Progenitor cell of endocrine pancreas (in vitro differentiated cells): Measurements from ENCODE around the gene PCDH12. TPM values are rescaled to one million over a fixed set of nuclear protein-coding genes. Genes with fewer than 3 reads are reported as not detected.

Experiments
- DNase-seq: peaks from one replicate; pipeline ENCODE4 v3.0.0; 2021; ENCODE audit warnings: low spot score; ENCODE audit not compliant: unreplicated experiment
- H3K27ac Mint-ChIP-seq: 2 replicates; pipeline ENCODE4 v1.8.0; 2021; ENCODE audit warnings: mild to moderate bottlenecking, moderate library complexity, mixed read lengths
- H3K27me3 Mint-ChIP-seq: 2 replicates; pipeline ENCODE4 v1.8.0; 2021; ENCODE audit warnings: mixed read lengths
- H3K36me3 Mint-ChIP-seq: 2 replicates; pipeline ENCODE4 v1.8.0; 2022; ENCODE audit warnings: mixed read lengths; ENCODE audit not compliant: insufficient read depth
- H3K4me1 Mint-ChIP-seq: 2 replicates; pipeline ENCODE4 v1.8.0; 2021; ENCODE audit warnings: low read depth, mixed read lengths
- H3K4me3 Mint-ChIP-seq: 2 replicates; pipeline ENCODE4 v1.8.0; 2021; ENCODE audit warnings: low read depth, mild to moderate bottlenecking, moderate library complexity, mixed read lengths
- H3K9me3 Mint-ChIP-seq: 2 replicates; pipeline ENCODE4 v1.8.0; 2021; ENCODE audit warnings: low read depth, mixed read lengths
- total RNA-seq: library from RNA; stranded (reverse); gene quantifications from 2 replicates; pipeline ENCODE4 v1.2.1, GENCODE V29; 2021
- TF ChIP-seq, protein P1 (sequence below): fragments of 200-600 bp; sonication (generic); IDR thresholded peaks from one replicate; pipeline ENCODE4 v1.5.0; 2021; ENCODE audit warnings: antibody characterized with exemption, mild to moderate bottlenecking; ENCODE audit not compliant: unreplicated experiment

The PCDH12 gene
- total RNA-seq, 1 donor from 2014 or later, result not detected

DNA sequence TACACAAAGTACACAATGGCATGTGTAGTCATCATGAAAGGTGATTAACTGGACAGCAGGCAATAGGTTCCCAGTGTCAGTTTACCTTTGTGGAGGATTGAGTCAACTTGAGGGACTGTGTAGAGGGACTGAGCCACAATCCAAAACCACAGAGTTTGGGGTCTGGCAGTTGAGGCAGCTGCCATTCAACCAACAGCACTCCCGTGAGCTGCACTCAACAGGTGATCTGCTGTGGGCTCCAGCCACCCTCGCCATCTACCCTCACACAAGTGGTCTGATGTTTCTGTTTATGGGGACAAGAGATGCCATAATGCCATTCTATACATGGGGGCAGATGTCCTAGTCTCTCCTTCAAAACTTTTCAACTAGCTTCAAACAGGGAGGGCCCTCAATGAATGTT, 37.2 kb downstream of the PCDH12 start:
- peaks cover 23% of the 10 kb centered on the region for H3K27me3 Mint-ChIP-seq
- TF ChIP-seq, protein P1, sequence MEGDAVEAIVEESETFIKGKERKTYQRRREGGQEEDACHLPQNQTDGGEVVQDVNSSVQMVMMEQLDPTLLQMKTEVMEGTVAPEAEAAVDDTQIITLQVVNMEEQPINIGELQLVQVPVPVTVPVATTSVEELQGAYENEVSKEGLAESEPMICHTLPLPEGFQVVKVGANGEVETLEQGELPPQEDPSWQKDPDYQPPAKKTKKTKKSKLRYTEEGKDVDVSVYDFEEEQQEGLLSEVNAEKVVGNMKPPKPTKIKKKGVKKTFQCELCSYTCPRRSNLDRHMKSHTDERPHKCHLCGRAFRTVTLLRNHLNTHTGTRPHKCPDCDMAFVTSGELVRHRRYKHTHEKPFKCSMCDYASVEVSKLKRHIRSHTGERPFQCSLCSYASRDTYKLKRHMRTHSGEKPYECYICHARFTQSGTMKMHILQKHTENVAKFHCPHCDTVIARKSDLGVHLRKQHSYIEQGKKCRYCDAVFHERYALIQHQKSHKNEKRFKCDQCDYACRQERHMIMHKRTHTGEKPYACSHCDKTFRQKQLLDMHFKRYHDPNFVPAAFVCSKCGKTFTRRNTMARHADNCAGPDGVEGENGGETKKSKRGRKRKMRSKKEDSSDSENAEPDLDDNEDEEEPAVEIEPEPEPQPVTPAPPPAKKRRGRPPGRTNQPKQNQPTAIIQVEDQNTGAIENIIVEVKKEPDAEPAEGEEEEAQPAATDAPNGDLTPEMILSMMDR, result no peak
- no peak overlapping the region for H3K27ac Mint-ChIP-seq
- no peaks in the 10 kb centered on the region for H3K9me3 Mint-ChIP-seq
- H3K4me3 Mint-ChIP-seq, result no peak overlapping the region
- DNase-seq, result no peak
- H3K4me1 Mint-ChIP-seq, result peaks cover 8% of the 10 kb centered on the region
- H3K36me3 Mint-ChIP-seq, result peaks cover 5% of the 10 kb centered on the region

DNA sequence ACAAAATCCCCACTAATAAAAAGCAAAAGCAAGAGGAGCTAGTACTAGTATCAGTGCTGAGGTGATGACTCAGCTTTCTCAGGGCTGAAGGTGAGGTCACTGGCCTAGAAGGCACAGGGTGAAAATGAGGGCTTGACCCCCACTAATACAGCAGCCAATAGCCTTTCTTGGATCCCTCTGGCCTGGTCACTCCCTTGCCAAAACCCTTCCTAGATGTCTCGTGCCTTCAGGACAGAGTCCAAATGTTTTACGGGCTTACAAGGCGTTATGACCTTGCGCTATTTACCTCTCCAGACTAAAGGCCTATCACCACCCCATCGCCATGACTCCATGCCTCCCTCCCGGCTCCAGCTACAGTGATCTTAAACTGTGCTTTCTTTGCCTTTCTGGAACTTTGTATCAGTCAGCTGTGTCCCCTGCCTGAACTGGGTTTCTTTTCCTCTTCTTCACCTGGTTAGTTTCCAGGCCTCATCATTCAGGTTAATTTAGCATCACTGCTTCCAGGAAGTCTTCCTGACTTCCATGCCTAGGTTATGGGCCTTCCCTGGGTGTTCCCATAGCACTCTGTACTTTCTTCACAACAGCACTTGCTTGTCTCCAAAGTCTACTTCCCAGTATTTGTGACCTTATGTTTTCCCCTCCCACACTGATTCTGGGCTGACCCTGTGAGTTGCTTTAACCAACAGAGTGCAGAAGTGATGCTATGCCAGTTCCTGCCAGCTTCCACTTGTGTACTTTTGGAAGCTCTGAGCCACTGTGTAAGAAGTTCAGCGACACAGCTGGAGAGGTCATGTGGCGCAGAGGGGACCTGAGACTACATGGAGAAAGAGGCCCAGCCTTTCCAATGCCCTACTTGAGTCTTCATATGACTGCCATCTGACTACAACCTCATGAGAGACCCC, 38.5 kb downstream of the PCDH12 start:
- Mint-ChIP-seq H3K4me1 (peaks cover 6% of the 10 kb centered on the region), H3K36me3 (peaks cover 1% of the 10 kb centered on the region), H3K9me3 (no peaks in the 10 kb centered on the region), H3K27me3 (peaks cover 34% of the 10 kb centered on the region), H3K27ac (no peak overlapping the region), H3K4me3 (no peak overlapping the region)
- no peak for DNase-seq
- TF ChIP-seq, protein P1, result no peak

DNA sequence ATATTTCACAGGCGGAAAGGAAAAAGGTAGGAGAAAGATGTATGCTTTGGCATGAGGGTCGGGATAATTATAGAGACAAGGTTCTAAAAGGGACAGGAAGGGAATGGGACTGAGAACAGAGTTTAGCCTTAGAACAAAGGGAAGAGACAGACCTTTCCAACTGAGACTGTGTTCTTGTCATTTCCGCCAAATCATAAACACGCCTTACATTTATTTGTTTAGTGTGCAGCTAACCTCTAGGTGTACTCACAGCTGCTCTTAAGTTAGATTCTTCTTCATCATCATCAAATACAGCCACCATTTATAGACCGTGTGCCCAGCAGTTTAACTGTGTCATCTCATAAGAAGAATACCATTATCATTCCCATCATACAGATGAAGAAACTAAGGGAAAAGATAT, 40.2 kb downstream of the PCDH12 start:
- Mint-ChIP-seq H3K4me1 (peaks cover 3% of the 10 kb centered on the region), H3K27me3 (peaks cover 46% of the 10 kb centered on the region), H3K4me3 (no peak overlapping the region), H3K36me3 (no peaks in the 10 kb centered on the region), H3K9me3 (no peaks in the 10 kb centered on the region), H3K27ac (no peak overlapping the region)
- TF ChIP-seq, protein P1, result no peak
- DNase-seq, result no peak

DNA sequence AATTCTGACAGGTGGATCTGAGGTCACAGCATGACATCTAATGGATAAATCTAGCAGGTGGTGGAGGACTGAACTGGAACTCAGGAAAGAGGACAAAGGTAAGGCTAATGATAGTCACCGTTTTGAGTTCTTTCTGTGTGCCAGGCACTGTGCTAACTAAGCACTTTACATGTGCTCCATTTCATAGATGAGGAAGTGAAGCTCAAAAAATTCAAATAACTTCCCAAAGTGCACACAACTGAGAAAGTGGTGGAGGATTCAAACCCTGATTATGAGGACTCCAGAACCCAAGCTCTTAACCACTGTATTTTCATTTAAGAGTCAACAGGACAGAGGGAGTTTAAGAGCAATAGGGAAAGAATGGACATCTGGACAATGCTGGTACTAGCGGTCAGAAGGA, 41.5 kb downstream of the PCDH12 start:
- Mint-ChIP-seq H3K27me3 (peaks cover 50% of the 10 kb centered on the region), H3K4me3 (no peak overlapping the region)

DNA sequence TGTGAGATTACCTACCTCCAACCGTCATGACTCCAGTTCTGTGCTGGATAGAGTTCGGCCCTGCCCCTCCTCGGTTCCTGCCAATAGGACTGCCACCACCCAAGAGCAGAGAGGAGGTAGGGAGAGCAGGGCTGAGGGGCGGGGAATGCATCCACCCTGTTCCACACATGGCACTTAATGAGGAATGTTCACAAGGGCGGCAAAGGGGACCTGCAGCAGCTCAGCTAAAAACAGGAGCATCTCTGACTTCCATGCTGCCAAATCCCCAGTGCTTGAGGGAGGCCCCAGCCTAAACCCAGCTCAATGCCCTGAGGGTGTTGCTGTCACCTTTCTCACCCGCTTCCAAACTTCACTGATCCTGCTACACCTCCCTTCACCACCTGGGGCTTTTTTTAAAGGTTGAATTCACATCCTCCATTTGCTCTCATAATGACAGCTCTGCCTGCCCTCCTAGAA, 42.1 kb downstream of the PCDH12 start:
- no peak for DNase-seq
- Mint-ChIP-seq H3K27ac (no peak overlapping the region), H3K4me1 (peaks cover 2% of the 10 kb centered on the region), H3K27me3 (peaks cover 50% of the 10 kb centered on the region), H3K9me3 (no peaks in the 10 kb centered on the region), H3K36me3 (no peaks in the 10 kb centered on the region), H3K4me3 (no peak overlapping the region)
- TF ChIP-seq, protein P1, result peak; percentile 21

More for the DNA sequence above, 41.5 kb downstream of the PCDH12 start:
- no peaks in the 10 kb centered on the region for H3K9me3 Mint-ChIP-seq
- no peak overlapping the region for H3K27ac Mint-ChIP-seq
- H3K4me1 Mint-ChIP-seq, result peaks cover 2% of the 10 kb centered on the region
- no peak for DNase-seq
- no peaks in the 10 kb centered on the region for H3K36me3 Mint-ChIP-seq
- TF ChIP-seq, protein P1, result no peak
